H7 (cell line): ENCODE measurements around the gene PHACTR1. TPM values are rescaled to one million over a fixed set of nuclear protein-coding genes. Genes with fewer than 3 reads are reported as not detected.
A peak's percentile ranks its signal among the peaks of the same experiment; 100 is the strongest.

Experiments used
- DNase-seq: peaks from one replicate; pipeline ENCODE4 v3.0.0; 2012
- H3K27me3 ChIP-seq: 2 replicates; pipeline ENCODE4 v1.6.0; 2011; ENCODE audit warnings: mild to moderate bottlenecking, low read length; ENCODE audit not compliant: control insufficient read depth, insufficient read depth
- H3K36me3 ChIP-seq: replicated peaks from 2 replicates; pipeline ENCODE4 v1.5.1; 2011; ENCODE audit warnings: low read length; ENCODE audit not compliant: control insufficient read depth, insufficient read depth
- H3K4me3 ChIP-seq: 2 replicates; pipeline ENCODE4 v1.5.1; 2011; ENCODE audit warnings: low read depth, mild to moderate bottlenecking, control low read depth, low read length, moderate library complexity; ENCODE audit not compliant: insufficient read depth
- total RNA-seq: library from RNA; depleted of rRNA; stranded (reverse); fragments of >200 nt; shearing (Covaris generic); gene quantifications from 2 replicates; pipeline ENCODE4 v1.2.3, GENCODE V29; 2014

PHACTR1 gene
- total RNA-seq, 1 experiment from 2014 or later = 3.3 TPM

- DNase-seq = peak; percentile 28
- peaks cover 8% of the 10 kb centered on the region for H3K36me3 ChIP-seq
- peak overlapping the region; percentile 82 for H3K4me3 ChIP-seq
- no peaks in the 10 kb centered on the region for H3K27me3 ChIP-seq
Observed at GRCh38 chr6:13327691-13328075, 611.1 kb downstream of the PHACTR1 start.

- Histone ChIP-seq H3K27me3 (no peaks in the 10 kb centered on the region), H3K4me3 (peak within 1 kb of the TSS; percentile 82), H3K36me3 (peaks cover 8% of the 10 kb centered on the region)
- peak; percentile 97 for DNase-seq
Observed at GRCh38 chr6:13328076-13328874, 611.7 kb downstream of the PHACTR1 start, which contains the start of gene TBC1D7. Gene TBC1D7 (minus strand): TSS chr6:13328537. CDS start chr6:13326898, 1,639 bp downstream.

GRCh38 chr6:13328875-13329183 is 612.3 kb downstream of the PHACTR1 start:
- H3K4me3 ChIP-seq = peak overlapping the region; percentile 82
- H3K27me3 ChIP-seq = no peaks in the 10 kb centered on the region
- no peak for DNase-seq
- peaks cover 5% of the 10 kb centered on the region; the same call in 1 of the 2 replicates for H3K36me3 ChIP-seq

GRCh38 chr6:13331516-13332348 is 615.2 kb downstream of the PHACTR1 start:
- H3K27me3 ChIP-seq = no peaks in the 10 kb centered on the region
- DNase-seq = peak; percentile 25
- no peak overlapping the region for H3K4me3 ChIP-seq
- H3K36me3 ChIP-seq = no peaks in the 10 kb centered on the region

- no peaks in the 10 kb centered on the region for H3K27me3 ChIP-seq
- DNase-seq = no peak
- no peak overlapping the region for H3K4me3 ChIP-seq
- no peaks in the 10 kb centered on the region for H3K36me3 ChIP-seq
Observed at GRCh38 chr6:13332349-13332706, 615.8 kb downstream of the PHACTR1 start.

- Histone ChIP-seq H3K36me3 (no peaks in the 10 kb centered on the region), H3K4me3 (no peak overlapping the region), H3K27me3 (no peaks in the 10 kb centered on the region)
- DNase-seq = no peak
Observed at GRCh38 chr6:13334953-13335352, 618.4 kb downstream of the PHACTR1 start.

GRCh38 chr6:13336553-13336952 is 620.0 kb downstream of the PHACTR1 start:
- H3K27me3 ChIP-seq = no peaks in the 10 kb centered on the region
- no peaks in the 10 kb centered on the region for H3K36me3 ChIP-seq
- H3K4me3 ChIP-seq = no peak overlapping the region
- DNase-seq = peak; percentile 79

GRCh38 chr6:13338038-13338437 is 621.5 kb downstream of the PHACTR1 start:
- H3K36me3 ChIP-seq = no peaks in the 10 kb centered on the region
- no peaks in the 10 kb centered on the region for H3K27me3 ChIP-seq
- DNase-seq = no peak
- no peak overlapping the region for H3K4me3 ChIP-seq
